Smooth muscle cell (in vitro differentiated cells): ENCODE results near the gene ACSL4. TPM values are rescaled to one million over a fixed set of nuclear protein-coding genes. Genes with fewer than 3 reads are reported as not detected.

ENCODE experiments used
- DNase-seq: peaks from one replicate; lab custom pipeline; 2025; ENCODE audit not compliant: unreplicated experiment; lab: John Stamatoyannopoulos, UW
- H2AFZ ChIP-seq: fragments of 200-600 bp; sonication (generic); 2 replicates; pipeline ENCODE4 v1.6.0; 2016; ENCODE audit warnings: antibody characterized with exemption, low read depth, mild to moderate bottlenecking
- H3F3A ChIP-seq: fragments of 200-600 bp; sonication (generic); 2 replicates; pipeline ENCODE4 v1.6.0; 2017; ENCODE audit warnings: antibody characterized with exemption, low read depth
- H3K27ac ChIP-seq: fragments of 200-600 bp; sonication (generic); 2 replicates; pipeline ENCODE4 v1.5.1; 2016; ENCODE audit warnings: low read depth, mild to moderate bottlenecking
- H3K27me3 ChIP-seq: fragments of 200-600 bp; sonication (generic); 2 replicates; pipeline ENCODE4 v1.6.1; 2016; ENCODE audit warnings: low read depth, mild to moderate bottlenecking
- H3K36me3 ChIP-seq: fragments of 200-600 bp; sonication (generic); 2 replicates; pipeline ENCODE4 v1.5.1; 2016; ENCODE audit warnings: low read depth
- H3K4me1 ChIP-seq: fragments of 200-600 bp; sonication (generic); 2 replicates; pipeline ENCODE4 v1.5.1; 2016; ENCODE audit warnings: low read depth
- H3K4me2 ChIP-seq: fragments of 200-600 bp; sonication (generic); 2 replicates; pipeline ENCODE4 v1.6.0; 2016; ENCODE audit warnings: mild to moderate bottlenecking
- H3K4me3 ChIP-seq: fragments of 200-600 bp; sonication (generic); 2 replicates; pipeline ENCODE4 v1.5.1; 2016; ENCODE audit warnings: mild to moderate bottlenecking
- H3K79me2 ChIP-seq: fragments of 200-600 bp; sonication (generic); 2 replicates; pipeline ENCODE4 v1.6.0; 2016; ENCODE audit warnings: low read depth, mild to moderate bottlenecking
- H3K9ac ChIP-seq: fragments of 200-600 bp; sonication (generic); 2 replicates; pipeline ENCODE4 v1.6.0; 2016; ENCODE audit warnings: low read depth
- H3K9me3 ChIP-seq: fragments of 200-600 bp; sonication (generic); replicated peaks from 2 replicates; pipeline ENCODE4 v1.5.1; 2016; ENCODE audit warnings: low read depth
- H4K20me1 ChIP-seq: fragments of 200-600 bp; sonication (generic); 2 replicates; pipeline ENCODE4 v1.6.0; 2016; ENCODE audit warnings: low read depth
- CTCF ChIP-seq: fragments of 200-600 bp; sonication (generic); IDR thresholded peaks from 2 replicates; pipeline ENCODE4 v1.5.1; 2017; ENCODE audit warnings: borderline replicate concordance, mild to moderate bottlenecking, antibody characterized with exemption; ENCODE audit not compliant: insufficient read depth, poor library complexity, severe bottlenecking
- WGBS: methylation state at CpG from one replicate; pipeline ENCODE4 v1.1.7; 2016; ENCODE audit warnings: low lambda C conversion rate; 5-methylcytosine and 5-hydroxymethylcytosine counted together
- polyA plus RNA-seq: library from polyadenylated mRNA; unstranded; fragments of >200 nt; fragmentation: Nextera tagmentation; extraction: Ambion mirVana; gene quantifications from 2 replicates; pipeline ENCODE4 v1.2.1, GENCODE V29; 2016
- total RNA-seq: library from RNA; depleted of rRNA; stranded (reverse); fragments of >200 nt; gene quantifications from 2 replicates; pipeline ENCODE4 v1.2.3, GENCODE V29; 2014

Gene ACSL4
- total and polyA plus RNA-seq, 2 experiments from 2014 or later: 15.4 to 79.0 TPM

- Histone ChIP-seq H3F3A (no peaks in the 10 kb centered on the region), H3K4me1 (no peaks in the 10 kb centered on the region), H3K9ac (no peak overlapping the region), H2AFZ (no peak overlapping the region), H3K4me3 (no peak overlapping the region), H3K9me3 (no peaks in the 10 kb centered on the region), H3K4me2 (no peak overlapping the region), H3K27ac (no peak overlapping the region), H4K20me1 (no peaks in the 10 kb centered on the region), H3K36me3 (no peaks in the 10 kb centered on the region), H3K79me2 (no peaks in the 10 kb centered on the region), H3K27me3 (no peaks in the 10 kb centered on the region)
- 70% methylated on average over 3 of the region's 3 CpGs for WGBS
- no peak for DNase-seq
- TF ChIP-seq CTCF: no peak
These were observed 42.3 kb upstream of the ACSL4 start for GRCh38 chrX:109775386-109775785.

GRCh38 chrX:109774706-109775105, 41.6 kb upstream of the ACSL4 start:
- WGBS: 51% methylated on average over 5 of the region's 5 CpGs
- no peak overlapping the region for H3K9ac ChIP-seq
- no peaks in the 10 kb centered on the region for H3K27me3 ChIP-seq
- H3K36me3 ChIP-seq: no peaks in the 10 kb centered on the region
- H3K27ac ChIP-seq: no peak overlapping the region
- H4K20me1 ChIP-seq: no peaks in the 10 kb centered on the region
- H3F3A ChIP-seq: no peaks in the 10 kb centered on the region
- H2AFZ ChIP-seq: no peak overlapping the region
- no peak overlapping the region for H3K4me2 ChIP-seq
- H3K9me3 ChIP-seq: no peaks in the 10 kb centered on the region
- no peaks in the 10 kb centered on the region for H3K79me2 ChIP-seq
- DNase-seq: no peak
- TF ChIP-seq CTCF: no peak
- no peak overlapping the region for H3K4me3 ChIP-seq
- no peaks in the 10 kb centered on the region for H3K4me1 ChIP-seq

- no peak overlapping the region for H2AFZ ChIP-seq
- H3K27ac ChIP-seq: no peak overlapping the region
- 97% methylated on average over 1 of the region's 1 CpG for WGBS
- no peaks in the 10 kb centered on the region for H3K27me3 ChIP-seq
- no peak for DNase-seq
- H3K4me1 ChIP-seq: no peaks in the 10 kb centered on the region
- H4K20me1 ChIP-seq: no peaks in the 10 kb centered on the region
- H3K9ac ChIP-seq: no peak overlapping the region
- no peaks in the 10 kb centered on the region for H3K79me2 ChIP-seq
- no peak overlapping the region for H3K4me3 ChIP-seq
- no peaks in the 10 kb centered on the region for H3K36me3 ChIP-seq
- no peak for TF ChIP-seq CTCF
- no peak overlapping the region for H3K4me2 ChIP-seq
- no peaks in the 10 kb centered on the region for H3F3A ChIP-seq
- H3K9me3 ChIP-seq: no peaks in the 10 kb centered on the region
These were observed 41.1 kb upstream of the ACSL4 start for GRCh38 chrX:109774136-109774535.

- Histone ChIP-seq H4K20me1 (no peaks in the 10 kb centered on the region), H3K36me3 (no peaks in the 10 kb centered on the region), H3K79me2 (no peaks in the 10 kb centered on the region), H3K9ac (no peak overlapping the region), H3K4me3 (no peak overlapping the region), H3F3A (no peaks in the 10 kb centered on the region), H3K4me2 (no peak overlapping the region), H3K27me3 (no peaks in the 10 kb centered on the region), H2AFZ (no peak overlapping the region), H3K27ac (no peak overlapping the region), H3K4me1 (no peaks in the 10 kb centered on the region), H3K9me3 (no peaks in the 10 kb centered on the region)
- WGBS: 85% methylated on average over 2 of the region's 2 CpGs
- TF ChIP-seq CTCF: no peak
- no peak for DNase-seq
These were observed 40.3 kb upstream of the ACSL4 start for GRCh38 chrX:109773374-109773773.
